DMS114 treated with DMSO at 0.1 percent for 48 hours (cell line): Measurements from ENCODE around the gene SNAPC5.

ENCODE experiments used
- DNase-seq: peaks from one replicate; lab custom pipeline; 2025; ENCODE audit not compliant: unreplicated experiment; lab: John Stamatoyannopoulos, UW

Gene SNAPC5

DNA sequence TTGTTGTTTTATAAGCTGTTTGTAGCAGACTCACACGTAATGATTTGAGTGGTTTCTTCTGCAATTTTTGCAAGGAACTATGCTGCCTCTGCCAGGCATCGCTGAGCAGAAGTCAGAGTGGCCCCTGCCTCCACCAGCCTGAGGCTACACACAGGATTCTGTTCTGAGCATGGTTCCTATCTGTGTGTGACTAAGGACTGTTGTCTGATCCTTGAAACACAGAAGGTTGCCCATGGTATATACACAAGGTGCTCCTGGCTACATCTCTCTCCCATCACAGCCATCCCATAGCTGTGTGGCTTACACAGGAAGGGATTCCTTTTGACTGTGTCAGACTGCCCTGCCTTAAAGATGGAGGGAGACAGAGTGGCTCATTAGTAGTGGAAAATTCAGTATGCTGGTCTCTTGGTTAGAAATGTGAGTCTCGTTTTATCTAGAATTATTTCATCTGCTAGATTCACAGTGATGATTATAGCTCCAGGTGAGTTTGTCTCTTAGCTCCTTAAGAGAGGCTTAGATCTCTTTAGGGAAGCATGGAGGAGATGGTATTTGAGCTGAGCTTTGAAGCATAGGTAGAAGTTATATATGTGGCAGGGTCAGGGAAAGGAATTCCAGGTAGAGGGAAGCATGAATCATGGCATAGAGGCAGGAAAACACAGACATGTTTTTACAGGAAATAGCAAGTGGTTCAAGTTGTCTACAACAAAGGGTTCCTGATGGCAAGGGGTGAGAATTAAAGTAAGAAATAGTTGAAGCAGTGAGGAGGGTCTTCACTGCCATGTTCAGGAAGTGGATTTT is 37.5 kb downstream of the SNAPC5 start:
- DNase-seq = no peak

DNA sequence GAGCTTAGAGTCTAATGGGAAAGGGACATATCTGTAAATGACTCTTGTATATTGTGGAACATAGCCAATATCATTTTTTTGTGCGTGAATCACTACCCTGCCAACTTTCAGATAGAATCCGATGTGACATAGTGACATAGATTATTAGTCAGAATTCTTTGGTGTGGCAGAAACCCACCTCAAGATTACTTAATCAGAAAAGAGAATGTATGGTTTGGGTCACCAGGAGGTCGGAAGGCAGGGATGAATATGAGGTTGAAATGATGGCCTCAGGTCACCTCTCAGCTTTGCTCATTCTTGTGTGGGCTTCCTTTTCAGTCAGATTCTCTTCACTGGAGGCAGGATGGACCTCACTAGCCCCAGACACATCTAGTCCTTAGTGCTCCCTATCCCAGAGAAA is 41.4 kb downstream of the SNAPC5 start:
- DNase-seq = no peak

DNA sequence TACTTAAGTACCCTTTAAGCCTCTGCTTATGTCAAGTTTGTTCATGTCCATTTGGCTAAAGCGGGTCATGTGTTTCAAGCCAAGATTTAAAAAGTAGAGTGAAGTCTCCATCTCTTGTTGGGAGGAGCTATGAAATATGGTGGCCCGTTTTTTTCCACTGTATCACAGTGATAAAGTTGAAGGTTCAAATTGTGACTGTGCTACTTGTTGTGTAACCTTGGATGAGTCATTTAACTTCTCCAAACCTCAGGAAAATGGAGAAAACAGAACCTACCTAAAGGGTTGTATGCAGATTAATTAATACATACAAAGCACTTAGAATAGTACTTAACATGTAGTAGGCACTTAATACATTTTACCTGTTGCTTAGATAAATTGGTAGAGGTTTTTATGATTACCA is 43.4 kb downstream of the SNAPC5 start:
- DNase-seq = no peak

DNA sequence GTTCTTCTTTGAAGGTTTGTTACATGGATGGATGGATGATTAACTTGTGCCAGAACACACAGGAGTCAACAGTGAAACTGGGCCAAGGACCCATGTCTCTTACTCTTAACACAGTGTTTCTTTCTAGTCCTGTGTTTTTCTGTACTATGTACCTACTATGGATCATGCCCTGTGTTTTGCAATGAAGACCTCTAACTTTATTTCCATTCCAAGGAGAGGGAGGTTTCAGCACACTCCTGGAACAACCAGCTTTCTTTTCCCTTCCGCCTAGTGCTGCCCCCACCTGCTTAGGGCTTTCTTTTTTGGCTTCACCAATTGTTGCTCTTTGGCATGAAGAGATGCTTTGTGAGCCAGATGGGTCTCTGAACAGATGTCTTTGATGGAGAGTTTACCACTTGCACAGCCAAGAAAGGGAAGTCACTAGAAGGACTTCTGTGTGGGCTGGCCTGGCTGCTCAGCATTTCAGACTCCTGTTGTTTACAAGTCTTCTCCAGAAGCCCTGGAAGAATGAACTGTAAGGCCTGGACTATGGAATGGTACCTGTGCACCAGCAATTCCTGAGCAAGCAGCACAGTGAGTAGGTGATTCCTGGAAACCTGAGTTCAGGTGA is 44.5 kb downstream of the SNAPC5 start:
- DNase-seq = no peak

DNA sequence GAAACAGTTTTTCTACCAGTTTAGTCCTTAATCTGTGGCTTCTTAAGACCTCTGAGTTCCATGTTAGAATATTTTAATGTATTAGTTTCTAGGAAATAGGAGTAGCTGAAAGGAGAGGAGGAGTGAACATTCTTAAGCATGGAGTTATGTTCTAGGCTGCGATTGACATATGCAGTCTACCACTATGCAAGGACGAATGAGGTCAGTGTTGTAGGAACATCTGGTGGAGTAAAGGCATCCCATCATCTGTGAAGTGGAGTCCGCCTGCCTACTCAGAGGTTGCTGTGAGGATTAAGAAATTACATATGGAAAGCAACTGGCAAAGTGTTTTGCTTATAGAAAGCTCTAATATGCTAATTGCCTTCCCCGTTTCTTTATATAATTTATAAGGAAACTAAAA is 45.1 kb downstream of the SNAPC5 start:
- DNase-seq = no peak
